Activated gamma-delta T cell treated with anti-CD3 and anti-CD28 coated beads, Interleukin-2, amount 50 U/mL, for 16 hours (primary cell): ENCODE measurements around the gene ZNF470.

Source experiments
- DNase-seq: peaks from one replicate; pipeline ENCODE4 v3.0.0-alpha.2; 2020; ENCODE audit warnings: low read depth

ZNF470 gene

GRCh38 chr19:56608274-56608964, 41.2 kb downstream of the ZNF470 start:
- no peak for DNase-seq

- DNase-seq = no peak
Measured at GRCh38 chr19:56611288-56611687, 44.0 kb downstream of the ZNF470 start.

- DNase-seq = no peak
Measured at GRCh38 chr19:56612737-56613136, 45.5 kb downstream of the ZNF470 start.

GRCh38 chr19:56613639-56614038, 46.4 kb downstream of the ZNF470 start:
- DNase-seq = no peak

- no peak for DNase-seq
Measured at GRCh38 chr19:56617531-56617930, 50.3 kb downstream of the ZNF470 start.

GRCh38 chr19:56619121-56619520, 51.9 kb downstream of the ZNF470 start:
- no peak for DNase-seq

- DNase-seq = no peak
Measured at GRCh38 chr19:56622374-56622773, 55.1 kb downstream of the ZNF470 start.

- no peak for DNase-seq
Measured at GRCh38 chr19:56623006-56623405, 55.7 kb downstream of the ZNF470 start.

- DNase-seq = no peak
Measured at GRCh38 chr19:56625708-56626107, 58.4 kb downstream of the ZNF470 start.

- no peak for DNase-seq
Measured at GRCh38 chr19:56633021-56633420, 65.8 kb downstream of the ZNF470 start.

GRCh38 chr19:56637976-56638555, 70.8 kb downstream of the ZNF470 start:
- no peak for DNase-seq
